H1 (cell line): Measurements from ENCODE around the gene KCNQ1OT1. TPM values are rescaled to one million over a fixed set of nuclear protein-coding genes. Genes with fewer than 3 reads are reported as not detected.

Experiments used
- CTCF ChIA-PET: fragments of 300-600 bp; sonication (Branson Sonifier 250); formaldehyde crosslinking; loops from one replicate; lab custom pipeline; 2021; ENCODE audit not compliant: partially characterized antibody; lab: Charles Lee
- POLR2A ChIA-PET: fragments of 300-600 bp; sonication (Branson Sonifier 250); formaldehyde crosslinking; loops from one replicate; lab custom pipeline; 2021; ENCODE audit warnings: inconsistent platforms; ENCODE audit not compliant: partially characterized antibody; lab: Charles Lee
- DNase-seq, 2 experiments: peaks; one replicate each; pipeline versions ENCODE4 v3.0.0 to v3.0.0-alpha.2; 2010 to 2022; ENCODE audit warnings: low spot score in 2 of 2, low read depth in 1 of 2, mixed read lengths in 1 of 2
- FAIRE-seq: peaks from 2 replicates; lab custom pipeline; 2011; peaks lifted over from hg19 to GRCh38; lab: Jason Lieb, UNC
- H2AFZ ChIP-seq: 2 replicates; pipeline ENCODE4 v1.8.1; 2012; ENCODE audit warnings: low read length, inconsistent platforms
- H2AK5ac ChIP-seq: 2 replicates; pipeline ENCODE4 v1.6.1; 2013; ENCODE audit warnings: low read depth, low read length
- H2BK120ac ChIP-seq: replicated peaks from 2 replicates; pipeline ENCODE3; 2013; ENCODE audit warnings: low read depth, low read length, inconsistent platforms
- H2BK12ac ChIP-seq: 2 replicates; pipeline ENCODE4 v1.6.1; 2013; ENCODE audit warnings: low read depth, low read length
- H2BK15ac ChIP-seq: 2 replicates; pipeline ENCODE4 v1.6.1; 2013; ENCODE audit warnings: low read length
- H2BK20ac ChIP-seq: 2 replicates; pipeline ENCODE4 v1.6.1; 2013; ENCODE audit warnings: low read length
- H2BK5ac ChIP-seq: 2 replicates; pipeline ENCODE4 v1.6.1; 2013; ENCODE audit warnings: low read depth, low read length
- H3K14ac ChIP-seq: 2 replicates; pipeline ENCODE4 v1.6.1; 2013; ENCODE audit warnings: inconsistent platforms; ENCODE audit not compliant: insufficient read length
- H3K18ac ChIP-seq: 2 replicates; pipeline ENCODE4 v1.6.1; 2013; ENCODE audit warnings: low read length; ENCODE audit errors: extremely low read depth
- H3K23ac ChIP-seq: 2 replicates; pipeline ENCODE4 v1.6.1; 2013; ENCODE audit warnings: inconsistent platforms; ENCODE audit not compliant: insufficient read length
- H3K23me2 ChIP-seq: 2 replicates; pipeline ENCODE4 v1.6.1; 2013; ENCODE audit warnings: low read depth, low read length
- H3K27ac ChIP-seq: 2 replicates; pipeline ENCODE4 v1.6.1; 2011; ENCODE audit warnings: low read depth, low read length, inconsistent platforms
- H3K27me3 ChIP-seq, 4 experiments: replicated peaks in 1 of 4; 1 replicate in 1 of 4; 2 replicates in 3 of 4; pipeline versions ENCODE4 v1.6.1 to v1.8.1; 2011 to 2013; ENCODE audit warnings: low read length in 3 of 4, mild to moderate bottlenecking in 3 of 4, inconsistent platforms in 2 of 4, mixed read lengths in 2 of 4, moderate library complexity in 1 of 4; ENCODE audit not compliant: control insufficient read depth in 3 of 4, insufficient read depth in 3 of 4; ENCODE audit errors: extremely low read depth in 1 of 4
- H3K36me3 ChIP-seq, 4 experiments: 2 replicates each; pipeline versions ENCODE4 v1.6.1 to v1.8.1; 2011 to 2013; ENCODE audit warnings: mild to moderate bottlenecking in 4 of 4, low read length in 3 of 4, moderate library complexity in 2 of 4, control low read depth in 1 of 4, inconsistent platforms in 1 of 4; ENCODE audit not compliant: insufficient read depth in 4 of 4, control insufficient read depth in 2 of 4
- H3K4ac ChIP-seq: replicated peaks from 2 replicates; pipeline ENCODE3; 2013; ENCODE audit warnings: low read length, low read depth, mixed read lengths, inconsistent platforms; ENCODE audit not compliant: insufficient read length
- H3K4me1 ChIP-seq, 4 experiments: replicated peaks in 1 of 4; 1 replicate in 1 of 4; 2 replicates in 3 of 4; pipeline versions ENCODE4 v1.6.1 to v1.8.1; 2011 to 2013; ENCODE audit warnings: low read length in 3 of 4, inconsistent platforms in 2 of 4, mixed read lengths in 1 of 4; ENCODE audit not compliant: insufficient read depth in 4 of 4, control insufficient read depth in 3 of 4
- H3K4me2 ChIP-seq, 2 experiments: 2 replicates each; pipeline versions ENCODE4 v1.6.1 to v1.8.1; 2011 to 2013; ENCODE audit warnings: low read depth in 2 of 2, low read length in 2 of 2, control low read depth in 1 of 2, inconsistent platforms in 1 of 2, mild to moderate bottlenecking in 1 of 2; ENCODE audit not compliant: insufficient read depth in 1 of 2
- H3K4me3 ChIP-seq, 4 experiments: fragments of 200-600, 300-600 bp in 1 of 4; sonication (generic), shearing (Covaris generic), sonication (Bioruptor Twin) in 1 of 4; 2 replicates each; pipeline versions ENCODE4 v1.5.1 to v1.8.1; 2011 to 2016; ENCODE audit warnings: low read length in 4 of 4, low read depth in 3 of 4, control low read depth in 2 of 4, inconsistent platforms in 2 of 4, mild to moderate bottlenecking in 2 of 4, mixed read lengths in 1 of 4, moderate library complexity in 1 of 4; ENCODE audit not compliant: insufficient read depth in 2 of 4; ENCODE audit errors: extremely low read depth in 1 of 4
- H3K56ac ChIP-seq: replicated peaks from 2 replicates; pipeline ENCODE3; 2013; ENCODE audit warnings: low read depth, mild to moderate bottlenecking, mixed read lengths, low read length, inconsistent platforms; ENCODE audit not compliant: insufficient read length
- H3K79me1 ChIP-seq: 2 replicates; pipeline ENCODE4 v1.6.1; 2013; ENCODE audit warnings: low read depth, low read length, control low read depth
- H3K79me2 ChIP-seq, 2 experiments: 2 replicates each; pipeline versions ENCODE4 v1.6.1 to v1.8.1; 2012 to 2013; ENCODE audit warnings: low read length in 2 of 2, mild to moderate bottlenecking in 2 of 2, inconsistent platforms in 1 of 2; ENCODE audit not compliant: insufficient read depth in 2 of 2, control insufficient read depth in 1 of 2
- H3K9ac ChIP-seq, 4 experiments: replicated peaks in 1 of 4; 1 replicate in 1 of 4; 2 replicates in 3 of 4; pipeline versions ENCODE4 v1.6.1 to v1.8.1; 2011 to 2013; ENCODE audit warnings: low read depth in 3 of 4, low read length in 3 of 4, control low read depth in 2 of 4, mild to moderate bottlenecking in 2 of 4, moderate library complexity in 2 of 4, inconsistent platforms in 1 of 4; ENCODE audit errors: extremely low read depth in 1 of 4
- H3K9me3 ChIP-seq, 2 experiments: 2 replicates each; pipeline versions ENCODE4 v1.6.1 to v1.8.1; 2012 to 2013; ENCODE audit warnings: mild to moderate bottlenecking in 2 of 2, moderate library complexity in 2 of 2, control low read depth in 1 of 2, inconsistent platforms in 1 of 2, low read depth in 1 of 2, low read length in 1 of 2, mixed read lengths in 1 of 2; ENCODE audit not compliant: insufficient read depth in 2 of 2
- H4K20me1 ChIP-seq, 2 experiments: replicated peaks in 1 of 2; 2 replicates each; pipeline versions ENCODE3 to v1.8.1; 2011 to 2013; ENCODE audit warnings: inconsistent platforms in 2 of 2, low read length in 2 of 2, mild to moderate bottlenecking in 1 of 2; ENCODE audit not compliant: insufficient read depth in 2 of 2, control insufficient read depth in 1 of 2
- H4K5ac ChIP-seq: 2 replicates; pipeline ENCODE4 v1.6.1; 2013; ENCODE audit warnings: low read length, low read depth, mixed read lengths, inconsistent platforms; ENCODE audit not compliant: insufficient read length
- H4K8ac ChIP-seq: 2 replicates; pipeline ENCODE4 v1.8.0; 2013; ENCODE audit warnings: mild to moderate bottlenecking, moderate library complexity, low read length, inconsistent platforms; ENCODE audit not compliant: insufficient read depth; ENCODE audit errors: extremely low read depth
- H4K91ac ChIP-seq: replicated peaks from 2 replicates; pipeline ENCODE3; 2013; ENCODE audit warnings: low read length, mixed read lengths, inconsistent platforms; ENCODE audit not compliant: insufficient read length
- ATF3 ChIP-seq: IDR thresholded peaks from 2 replicates; pipeline ENCODE4 v1.6.1; 2011; ENCODE audit warnings: low read depth, mild to moderate bottlenecking, low read length; ENCODE audit not compliant: insufficient read depth
- CHD1 ChIP-seq: IDR thresholded peaks from 2 replicates; pipeline ENCODE4 v1.6.1; 2012; ENCODE audit warnings: low read depth, low read length, improper control_type of control experiment
- CREB1 ChIP-seq: IDR thresholded peaks from 2 replicates; pipeline ENCODE4 v1.6.1; 2012; ENCODE audit warnings: inconsistent platforms
- GTF2F1 ChIP-seq: IDR thresholded peaks from 2 replicates; pipeline ENCODE4 v1.6.1; 2012; ENCODE audit warnings: low read depth, low read length, improper control_type of control experiment, borderline replicate concordance
- JUND ChIP-seq: IDR thresholded peaks from 2 replicates; pipeline ENCODE4 v1.6.1; 2011; ENCODE audit warnings: mild to moderate bottlenecking, improper control_type of control experiment, low read length
- NANOG ChIP-seq: IDR thresholded peaks from 2 replicates; pipeline ENCODE4 v1.6.1; 2011; ENCODE audit warnings: low read length, low read depth, mild to moderate bottlenecking, inconsistent platforms; ENCODE audit not compliant: insufficient read depth, poor library complexity, severe bottlenecking
- RBBP5 ChIP-seq: IDR thresholded peaks from 2 replicates; pipeline ENCODE4 v1.7.1; 2012; ENCODE audit warnings: low read depth, mild to moderate bottlenecking, inconsistent platforms, low read length, moderate library complexity, borderline replicate concordance
- SIX5 ChIP-seq: IDR thresholded peaks from 2 replicates; pipeline ENCODE4 v1.6.1; 2011; ENCODE audit warnings: mild to moderate bottlenecking, low read depth, low read length
- SP2 ChIP-seq: IDR thresholded peaks from 2 replicates; pipeline ENCODE4 v1.6.1; 2012; ENCODE audit warnings: mild to moderate bottlenecking, low read length, inconsistent platforms
- SP4 ChIP-seq: IDR thresholded peaks from 2 replicates; pipeline ENCODE4 v1.6.1; 2012; ENCODE audit warnings: low read length, inconsistent platforms
- SUZ12 ChIP-seq: fragments of 200-600 bp; sonication (generic); IDR thresholded peaks from 2 replicates; pipeline ENCODE4 v1.6.1; 2012; ENCODE audit warnings: mild to moderate bottlenecking, inconsistent platforms, low read length, moderate library complexity, mixed read lengths
- TBP ChIP-seq: IDR thresholded peaks from 2 replicates; pipeline ENCODE4 v1.6.1; 2011; ENCODE audit warnings: low read depth, low read length, improper control_type of control experiment
- YY1 ChIP-seq: IDR thresholded peaks from 2 replicates; pipeline ENCODE4 v1.6.1; 2011; ENCODE audit warnings: low read depth, mild to moderate bottlenecking, low read length
- WGBS, 2 experiments: shearing (Covaris generic) in 1 of 2; methylation state at CpG; one replicate each; pipeline versions ENCODE4 v1.1.6 to v1.1.7; 2013 to 2015; ENCODE audit warnings: low lambda C conversion rate in 2 of 2, mixed read lengths in 2 of 2, inconsistent platforms in 1 of 2, low coverage in 1 of 2, missing lambda C conversion rate in 1 of 2; ENCODE audit not compliant: insufficient replicate concordance in 2 of 2, insufficient coverage in 1 of 2, insufficient read length in 1 of 2; ENCODE audit errors: extremely low coverage in 1 of 2, missing lambda C conversion rate in 1 of 2; 5-methylcytosine and 5-hydroxymethylcytosine counted together
- polyA plus RNA-seq, 7 experiments: library from polyadenylated mRNA; depleted of rRNA in 3 of 7; stranded (reverse) in 5 of 7; unstranded in 2 of 7; fragments of >200 nt in 5 of 7; fragments of 200-250 nt in 2 of 7; gene quantifications; 1 replicate in 5 of 7; 2 replicates in 1 of 7; 4 replicates in 1 of 7; pipeline versions ENCODE4 v1.2.1 to v1.2.3, GENCODE V29; 2011 to 2013; ENCODE audit warnings: missing spikeins in 2 of 7, mixed read lengths in 2 of 7
- total RNA-seq: library from RNA; stranded (reverse); fragmentation: NEBNext Ultra II Directional; extraction: Animal tissue kit (Norgen Biotek cat#: 25700); gene quantifications from 2 replicates; pipeline ENCODE4 v1.2.1, GENCODE V29; 2021

The KCNQ1OT1 gene
- total and polyA plus RNA-seq, 2 of the 8 experiments (the other 6 are each of a cell fraction or from before 2014, with no cell fraction given): 0.21 to 1.2 TPM

- Histone ChIP-seq H3K79me1 (no peaks in the 10 kb centered on the region), H4K5ac (no peak overlapping the region), H2AK5ac (no peak overlapping the region), H2BK20ac (no peak overlapping the region), H3K4me1 (no peaks in the 10 kb centered on the region), H3K4me3 (no peak overlapping the region), H4K8ac (no peak overlapping the region), H2BK120ac (no peak overlapping the region), H2BK5ac (no peak overlapping the region), H3K27me3 (peaks cover 0 to 53% (median 24%) of the 10 kb centered on the region in 4 experiments; a peak in 6 of 7 replicates), H2BK15ac (no peak overlapping the region), H2BK12ac (no peak overlapping the region), H2AFZ (no peak overlapping the region), H3K23me2 (no peaks in the 10 kb centered on the region), H3K27ac (no peak overlapping the region), H3K23ac (no peak overlapping the region), H3K9me3 (peaks cover 12 to 25% of the 10 kb centered on the region in 2 experiments), H4K20me1 (no peaks in the 10 kb centered on the region), H4K91ac (no peak overlapping the region), H3K36me3 (no peaks in the 10 kb centered on the region), H3K79me2 (no peaks in the 10 kb centered on the region), H3K4ac (no peak overlapping the region), H3K9ac (no peak overlapping the region), H3K14ac (no peak overlapping the region), H3K4me2 (no peak overlapping the region), H3K18ac (no peak overlapping the region), H3K56ac (no peak overlapping the region)
- ChIA-PET POLR2A (no interaction called here), CTCF (interaction anchor here (1.0 to 1.4 kb wide), 4 partner anchors 11 to 17 kb away, joined by 3 to 4 read pairs (median 4); no protein-coding TSS in a partner anchor)
- DNase-seq: no peak
- no peak for FAIRE-seq
- 90% methylated on average over 15 of the region's 16 CpGs; no CpG with 5 or more reads in 1 of the 2 experiments for WGBS, 2 experiments
- TF ChIP-seq CREB1 (no peak), RBBP5 (no peak), SUZ12 (no peak), NANOG (no peak), CHD1 (no peak), JUND (no peak), SIX5 (no peak), GTF2F1 (no peak), SP2 (no peak), YY1 (no peak), SP4 (no peak), TBP (no peak), ATF3 (no peak)
Observed at GRCh38 chr11:2730272-2731129, 30.7 kb upstream of the KCNQ1OT1 start.
